NK-92 treated with Interleukin-12 subunit alpha and Interleukin-12 subunit beta, amount 100 ng/mL, for 24 hours (cell line): ENCODE data around the gene KIF5A.
"Not testable (repeated sequence)": the region's sequence is repeated elsewhere in the genome, so short reads cannot be mapped to it uniquely, and the experiment has no call there.

Experiments
- DNase-seq: peaks from one replicate; lab custom pipeline; 2025; lab: John Stamatoyannopoulos, UW

Gene KIF5A

GRCh38 chr12:57558864-57559263 is 9.0 kb downstream of the KIF5A start:
- DNase-seq: no peak

DNA sequence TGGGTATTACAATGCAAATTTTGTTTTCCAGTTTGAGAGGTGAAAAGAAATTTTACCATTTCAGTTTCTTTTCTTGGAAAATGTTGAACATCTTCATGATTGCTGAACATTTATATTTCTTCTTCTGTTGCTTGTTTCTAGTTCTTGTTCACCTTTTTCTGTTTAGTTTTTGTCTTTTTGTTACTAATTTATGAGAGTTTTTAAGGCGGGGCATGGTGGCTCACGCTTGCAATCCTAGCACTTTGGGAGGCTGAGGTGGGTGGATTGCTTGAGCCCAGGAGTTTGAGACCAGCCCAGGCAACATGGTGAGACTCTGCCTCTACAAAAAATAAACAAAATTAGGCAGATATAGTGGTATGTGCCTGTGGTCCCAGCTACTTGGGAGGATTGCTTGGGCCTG is 10.7 kb downstream of the KIF5A start:
- no peak for DNase-seq

DNA sequence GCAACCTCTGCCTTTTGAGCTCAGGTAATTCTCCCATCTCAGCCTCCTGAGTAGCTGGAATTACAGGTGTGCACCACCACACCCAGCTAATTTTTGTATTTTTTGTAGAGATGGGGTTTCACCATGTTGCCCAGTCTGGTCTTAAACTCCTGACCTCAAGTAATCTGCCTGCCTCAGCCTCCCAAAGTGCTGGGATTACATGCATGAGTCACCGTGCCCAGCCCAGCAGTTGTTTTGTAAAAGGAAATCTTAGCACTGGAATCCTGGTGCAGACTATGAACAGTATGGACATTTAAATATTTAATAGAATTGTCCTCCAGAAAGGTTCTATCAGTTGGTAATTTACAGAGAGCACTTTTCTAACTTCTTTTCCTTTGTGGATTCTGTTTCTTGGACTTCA is 11.3 kb downstream of the KIF5A start:
- not testable (repeated sequence) for DNase-seq

GRCh38 chr12:57563358-57563757 is 13.5 kb downstream of the KIF5A start:
- no peak for DNase-seq

DNA sequence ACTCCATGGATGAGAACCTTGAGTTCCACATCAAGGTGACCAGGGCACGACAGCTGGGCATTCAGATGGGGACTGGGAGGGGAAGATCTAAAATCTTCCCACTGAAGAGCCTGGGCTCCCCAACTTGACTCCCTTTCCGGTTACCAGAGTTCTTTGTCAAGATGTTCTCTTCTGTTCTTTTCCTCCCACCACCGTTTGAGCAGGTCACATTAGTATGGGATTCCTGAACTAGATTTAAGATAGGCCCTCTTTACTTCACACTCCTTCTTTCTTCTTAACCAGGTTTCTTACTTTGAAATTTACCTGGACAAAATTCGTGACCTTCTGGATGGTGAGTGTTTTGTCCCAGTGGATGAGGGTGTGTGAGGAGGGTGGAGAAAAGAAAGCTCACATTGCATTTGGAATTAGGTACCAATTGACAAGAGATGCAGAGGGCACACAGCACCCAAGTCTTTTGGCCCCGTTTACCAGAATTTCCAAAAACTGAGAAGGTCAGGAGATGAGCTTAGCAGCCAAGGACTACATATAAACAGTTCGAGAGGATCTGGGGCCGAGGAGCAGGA is 14.4 kb downstream of the KIF5A start:
- DNase-seq: no peak

GRCh38 chr12:57568838-57569237 is 19.0 kb downstream of the KIF5A start:
- DNase-seq: no peak

GRCh38 chr12:57569858-57570257 is 20.0 kb downstream of the KIF5A start:
- no peak for DNase-seq

GRCh38 chr12:57570438-57570837 is 20.6 kb downstream of the KIF5A start:
- DNase-seq: not testable (repeated sequence)

GRCh38 chr12:57571926-57572762 is 22.3 kb downstream of the KIF5A start:
- no peak for DNase-seq

GRCh38 chr12:57574795-57575194 is 25.0 kb downstream of the KIF5A start:
- DNase-seq: no peak

- DNase-seq: no peak
Observed at GRCh38 chr12:57575771-57576612, 26.1 kb downstream of the KIF5A start.

GRCh38 chr12:57576613-57577160 is 26.8 kb downstream of the KIF5A start:
- no peak for DNase-seq

- no peak for DNase-seq
Observed at GRCh38 chr12:57577981-57578758, 28.3 kb downstream of the KIF5A start.

- DNase-seq: no peak
Observed at GRCh38 chr12:57579011-57579410, 29.2 kb downstream of the KIF5A start.

DNA sequence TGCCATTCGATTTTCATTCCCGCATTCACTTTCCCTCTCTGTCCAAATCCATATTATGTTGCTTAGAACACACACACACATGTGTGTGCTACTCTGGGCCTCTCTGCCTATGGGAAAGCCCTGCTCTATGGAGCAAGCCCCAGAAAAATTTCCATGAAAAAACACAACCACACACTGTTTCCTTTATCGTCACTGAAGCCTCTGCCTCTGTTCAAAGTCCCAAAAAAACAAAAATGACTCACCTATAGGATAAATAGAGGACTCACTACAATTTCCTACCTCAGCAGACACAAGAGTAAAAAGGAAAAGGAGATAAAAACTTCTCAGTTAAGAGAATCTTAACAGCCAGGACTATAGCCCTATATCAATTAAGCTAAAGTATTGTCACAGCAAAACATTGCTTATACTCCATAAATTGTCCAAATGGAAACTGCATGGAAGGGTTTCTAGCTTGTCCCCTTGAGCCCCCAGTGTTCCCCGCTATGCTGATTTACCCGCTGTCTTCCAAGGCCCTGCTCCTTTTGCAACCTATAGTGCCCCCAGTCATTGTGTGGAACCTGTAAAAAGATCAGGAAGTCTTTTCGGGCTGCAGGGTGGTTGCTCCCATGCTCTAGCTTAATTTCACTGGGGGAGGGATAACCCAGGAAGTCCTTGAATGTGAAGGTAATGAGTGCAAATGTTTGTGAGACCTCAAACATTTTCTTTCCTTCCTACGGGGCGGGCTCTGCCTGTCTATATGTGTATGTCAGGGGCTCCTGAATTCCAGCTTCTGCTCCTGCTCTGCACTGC is 30.0 kb downstream of the KIF5A start:
- no peak for DNase-seq

DNA sequence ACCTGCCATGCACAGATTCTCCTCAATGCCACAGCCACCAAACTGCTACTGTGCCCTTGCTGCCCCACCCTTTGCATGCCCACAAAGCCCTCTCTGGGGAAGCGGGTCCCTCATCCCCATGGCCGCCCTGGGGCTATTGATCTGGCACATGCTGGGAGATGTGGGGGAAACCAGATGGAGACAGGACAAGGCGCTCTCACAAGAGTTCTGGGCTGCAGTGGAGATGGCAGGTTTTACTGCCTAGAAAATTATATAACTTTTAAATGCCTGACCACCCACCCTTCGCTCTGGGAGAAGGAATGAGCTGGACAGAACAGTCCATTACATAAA is 30.6 kb downstream of the KIF5A start:
- DNase-seq: no peak

DNA sequence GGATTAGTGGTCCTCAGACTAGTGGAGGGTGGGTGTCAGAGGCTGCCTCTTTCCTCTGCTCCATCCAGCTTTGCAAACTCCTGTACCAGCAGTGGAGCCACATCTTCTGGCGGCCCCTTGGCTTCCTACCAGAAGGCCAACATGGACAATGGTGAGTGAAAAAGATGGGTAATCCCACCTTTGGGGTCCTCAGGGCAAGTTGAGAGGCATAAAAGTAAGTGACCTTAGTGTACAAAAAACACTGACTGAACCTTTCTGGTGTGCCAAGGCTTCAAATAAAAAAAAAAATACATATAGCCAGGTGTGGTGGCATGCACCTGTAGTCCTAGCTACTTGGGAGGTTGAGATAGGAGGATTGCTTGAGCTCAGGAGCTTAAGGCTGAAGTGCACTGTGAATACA is 32.0 kb downstream of the KIF5A start:
- no peak for DNase-seq

DNA sequence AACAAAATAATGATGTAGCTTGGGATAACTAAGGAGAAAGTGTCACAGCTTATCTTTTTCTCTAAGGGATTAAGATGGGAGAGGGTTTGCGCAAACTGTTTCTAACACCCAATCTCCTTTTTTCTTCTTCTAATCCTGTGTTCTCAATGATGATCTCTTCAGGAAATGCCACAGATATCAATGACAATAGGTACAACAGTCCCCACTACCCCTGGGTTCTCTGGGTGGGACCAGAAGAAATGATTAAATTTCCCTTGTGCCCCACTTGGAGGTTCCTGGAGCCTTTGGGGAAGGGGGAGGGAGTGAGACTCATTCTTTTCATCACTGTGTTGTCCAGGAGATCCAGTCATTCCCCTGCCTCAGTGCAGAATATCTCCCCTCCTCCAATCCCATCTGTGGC is 32.6 kb downstream of the KIF5A start:
- DNase-seq: no peak

- DNase-seq: peak; percentile 26
Observed at GRCh38 chr12:57583008-57583831, 33.4 kb downstream of the KIF5A start.

GRCh38 chr12:57584050-57584449 is 34.2 kb downstream of the KIF5A start:
- no peak for DNase-seq
